Skeletal muscle tissue (tissue), 4 donors: ENCODE results near the gene RERE. TPM values are rescaled to one million over a fixed set of nuclear protein-coding genes. Genes with fewer than 3 reads are reported as not detected.

Experiments used
- H3K27ac ChIP-seq: one replicate; pipeline ENCODE4 v1.7.0; 2013; ENCODE audit warnings: mild to moderate bottlenecking, low read depth, low read length, inconsistent platforms
- H3K27me3 ChIP-seq, 3 donors: one replicate each; pipeline ENCODE4 v1.7.0; 2013; ENCODE audit warnings: low read length in 3 of 3; ENCODE audit not compliant: control insufficient read depth in 3 of 3, insufficient read depth in 3 of 3
- H3K36me3 ChIP-seq, 3 donors: one replicate each; pipeline ENCODE4 v1.7.0; 2013; ENCODE audit warnings: low read length in 3 of 3; ENCODE audit not compliant: control insufficient read depth in 3 of 3, insufficient read depth in 3 of 3
- H3K4me1 ChIP-seq, 3 donors: one replicate each; pipeline ENCODE4 v1.7.0; 2013; ENCODE audit warnings: low read length in 3 of 3, mild to moderate bottlenecking in 3 of 3; ENCODE audit not compliant: control insufficient read depth in 3 of 3, insufficient read depth in 3 of 3
- H3K4me3 ChIP-seq, 3 donors: one replicate each; pipeline ENCODE4 v1.7.0; 2013; ENCODE audit warnings: low read length in 3 of 3
- H3K9ac ChIP-seq, 3 donors: one replicate each; pipeline ENCODE4 v1.7.0; 2013; ENCODE audit warnings: low read length in 3 of 3, mild to moderate bottlenecking in 3 of 3, moderate library complexity in 2 of 3, low read depth in 1 of 3
- H3K9me3 ChIP-seq, 3 donors: one replicate each; pipeline ENCODE4 v1.7.0; 2013; ENCODE audit warnings: low read length in 3 of 3; ENCODE audit not compliant: control insufficient read depth in 3 of 3
- total RNA-seq: library from RNA; depleted of rRNA; stranded (reverse); fragments of >200 nt; gene quantifications from one replicate; pipeline ENCODE4 v1.2.3, GENCODE V29; 2014
- donor health status: Osteomylitis.

RERE gene
- total RNA-seq, 1 donor from 2014 or later: 212 TPM

- no peak overlapping the region for H3K4me3 ChIP-seq
- no peaks in the 10 kb centered on the region for H3K27me3 ChIP-seq
- H3K9me3 ChIP-seq: no peaks in the 10 kb centered on the region
- no peak overlapping the region for H3K9ac ChIP-seq
- H3K27ac ChIP-seq: no peak overlapping the region
- peaks cover 0 to 10% (median 4%) of the 10 kb centered on the region in 3 donors for H3K4me1 ChIP-seq
- no peaks in the 10 kb centered on the region for H3K36me3 ChIP-seq
Measured at GRCh38 chr1:8809342-8809736, 8.1 kb downstream of the RERE start.

GRCh38 chr1:8807004-8807403 lies 10.4 kb downstream of the RERE start:
- peaks cover 0 to 6% (median 0%) of the 10 kb centered on the region in 3 donors for H3K4me1 ChIP-seq
- H3K9me3 ChIP-seq: no peaks in the 10 kb centered on the region
- no peak overlapping the region for H3K4me3 ChIP-seq
- H3K27me3 ChIP-seq: no peaks in the 10 kb centered on the region
- no peak overlapping the region for H3K9ac ChIP-seq
- H3K36me3 ChIP-seq: no peaks in the 10 kb centered on the region
- no peak overlapping the region for H3K27ac ChIP-seq

DNA sequence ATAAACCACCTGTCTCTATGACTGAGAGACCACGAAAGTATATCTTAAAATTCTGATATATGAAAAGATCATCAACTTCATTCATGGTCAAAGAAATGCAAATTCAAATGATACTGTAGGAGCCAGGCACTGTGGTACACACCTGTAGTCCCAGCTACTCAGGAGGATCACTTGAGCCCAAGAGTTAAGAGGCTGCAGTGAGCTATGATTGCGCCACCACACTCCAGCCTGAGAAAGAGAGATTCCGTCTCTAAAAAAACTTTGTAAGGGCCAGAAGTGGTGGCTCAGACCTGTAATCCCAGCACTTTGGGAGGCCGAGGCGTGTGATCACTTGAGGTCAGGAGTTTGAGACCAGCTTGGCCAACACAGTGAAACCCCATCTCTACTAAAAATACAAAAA lies 17.0 kb downstream of the RERE start:
- Histone ChIP-seq H3K9ac (no peak overlapping the region), H3K4me1 (no peaks in the 10 kb centered on the region), H3K27ac (no peak overlapping the region), H3K4me3 (no peak overlapping the region), H3K9me3 (no peaks in the 10 kb centered on the region), H3K36me3 (no peaks in the 10 kb centered on the region), H3K27me3 (no peaks in the 10 kb centered on the region)

DNA sequence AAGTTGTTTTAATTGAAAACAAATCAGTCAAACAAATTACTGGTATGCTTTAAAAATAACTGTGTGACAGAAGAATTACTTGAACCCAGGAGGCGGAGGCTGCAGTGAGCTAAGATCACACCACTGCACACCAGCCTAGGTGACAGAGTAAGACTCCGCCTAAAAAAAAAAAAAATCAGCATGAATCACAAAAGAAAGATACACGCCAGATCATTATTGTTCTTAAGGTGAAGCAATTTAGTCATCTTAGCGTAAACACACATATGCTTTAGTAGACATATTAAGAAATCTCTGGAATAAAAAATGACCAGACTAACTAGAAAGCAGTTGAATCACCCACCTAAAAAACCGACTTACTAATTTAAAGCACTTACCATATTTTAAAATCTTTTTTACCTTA lies 20.2 kb downstream of the RERE start:
- no peaks in the 10 kb centered on the region for H3K36me3 ChIP-seq
- no peak overlapping the region for H3K9ac ChIP-seq
- H3K27ac ChIP-seq: no peak overlapping the region
- no peaks in the 10 kb centered on the region for H3K9me3 ChIP-seq
- H3K27me3 ChIP-seq: no peaks in the 10 kb centered on the region
- H3K4me3 ChIP-seq: no peak overlapping the region
- peaks cover 0 to 5% (median 4%) of the 10 kb centered on the region in 3 donors for H3K4me1 ChIP-seq

- H3K36me3 ChIP-seq: no peaks in the 10 kb centered on the region
Measured at GRCh38 chr1:8796812-8797211, 20.6 kb downstream of the RERE start.

GRCh38 chr1:8794605-8795004 lies 22.8 kb downstream of the RERE start:
- H3K9ac ChIP-seq: no peak overlapping the region
- no peak overlapping the region for H3K4me3 ChIP-seq
- H3K9me3 ChIP-seq: no peaks in the 10 kb centered on the region

More at GRCh38 chr1:8796812-8797211, 20.6 kb downstream of the RERE start:
- Histone ChIP-seq H3K4me3 (no peak overlapping the region), H3K9me3 (no peaks in the 10 kb centered on the region), H3K27me3 (no peaks in the 10 kb centered on the region), H3K9ac (no peak overlapping the region), H3K27ac (no peak overlapping the region), H3K4me1 (peaks cover 0 to 6% (median 5%) of the 10 kb centered on the region in 3 donors)

DNA sequence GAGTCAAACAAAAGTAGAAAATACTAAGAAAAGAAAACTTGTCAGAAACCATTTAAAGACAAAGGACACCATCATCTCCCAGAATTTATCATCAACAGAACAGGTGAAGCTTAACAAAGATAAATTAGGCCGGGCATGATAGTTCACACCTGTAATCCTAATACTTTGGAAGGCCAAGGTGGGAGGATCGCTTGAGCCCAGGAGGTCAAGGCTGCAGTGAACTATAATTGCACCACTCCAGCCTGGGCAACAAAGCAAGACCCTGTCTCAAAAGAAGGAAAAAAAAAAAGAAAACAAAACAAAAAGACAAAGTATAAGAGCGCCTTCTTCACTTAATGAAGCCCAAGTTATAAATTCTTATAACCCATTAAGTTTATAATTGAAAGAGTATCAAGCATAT lies 25.6 kb downstream of the RERE start:
- Histone ChIP-seq H3K9me3 (no peaks in the 10 kb centered on the region), H3K27ac (no peak overlapping the region), H3K4me3 (no peak overlapping the region), H3K9ac (no peak overlapping the region), H3K36me3 (no peaks in the 10 kb centered on the region), H3K27me3 (no peaks in the 10 kb centered on the region), H3K4me1 (peaks cover 14 to 20% (median 14%) of the 10 kb centered on the region in 3 donors)

More at GRCh38 chr1:8794605-8795004, 22.8 kb downstream of the RERE start:
- peaks cover 11 to 16% (median 14%) of the 10 kb centered on the region in 3 donors for H3K4me1 ChIP-seq
- H3K27ac ChIP-seq: no peak overlapping the region
- no peaks in the 10 kb centered on the region for H3K36me3 ChIP-seq
- H3K27me3 ChIP-seq: no peaks in the 10 kb centered on the region

DNA sequence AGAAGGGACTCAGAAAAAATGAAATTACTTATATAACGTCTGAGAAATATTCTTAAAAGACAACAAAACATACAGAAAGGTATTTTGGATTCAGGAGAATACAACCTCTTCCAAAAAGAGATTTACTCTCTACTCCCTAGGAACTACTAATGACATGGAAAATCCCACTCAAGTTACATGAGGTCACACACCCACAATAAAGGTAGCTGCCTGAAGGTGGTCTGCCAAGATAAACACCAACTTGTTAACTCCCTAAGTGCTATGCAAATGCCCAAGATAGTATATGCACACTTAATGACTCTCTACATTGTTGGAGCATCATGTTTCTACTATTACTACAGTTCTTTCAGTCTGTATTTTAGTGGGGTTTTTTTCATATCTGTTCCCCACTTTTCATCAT lies 26.5 kb downstream of the RERE start:
- H3K9ac ChIP-seq: no peak overlapping the region
- H3K27me3 ChIP-seq: no peaks in the 10 kb centered on the region
- peaks cover 14 to 20% (median 14%) of the 10 kb centered on the region in 3 donors for H3K4me1 ChIP-seq
- H3K9me3 ChIP-seq: no peaks in the 10 kb centered on the region
- H3K4me3 ChIP-seq: no peak overlapping the region
- no peak overlapping the region for H3K27ac ChIP-seq
- H3K36me3 ChIP-seq: no peaks in the 10 kb centered on the region

DNA sequence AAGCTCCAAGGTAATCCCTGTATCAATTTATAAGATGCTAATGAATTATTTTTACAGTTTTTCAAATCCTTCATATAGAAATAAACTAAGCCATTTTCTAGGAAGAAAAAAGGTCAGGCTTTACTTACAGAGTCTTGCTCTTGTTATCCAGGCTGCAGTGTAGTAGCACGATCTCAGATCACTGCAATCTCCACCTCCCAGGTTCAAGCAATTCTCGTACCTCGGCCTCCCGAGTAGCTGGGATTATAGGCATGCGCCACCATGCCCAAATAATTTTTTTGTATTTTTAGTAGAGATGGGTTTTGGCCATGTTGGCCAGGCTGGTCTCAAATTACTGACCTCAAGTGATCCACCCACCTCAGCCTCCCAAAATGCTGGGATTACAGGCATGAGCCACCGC lies 27.0 kb downstream of the RERE start:
- peaks cover 14 to 20% (median 14%) of the 10 kb centered on the region in 3 donors for H3K4me1 ChIP-seq
- H3K36me3 ChIP-seq: no peaks in the 10 kb centered on the region
- no peaks in the 10 kb centered on the region for H3K9me3 ChIP-seq
- H3K27ac ChIP-seq: no peak overlapping the region
- H3K4me3 ChIP-seq: no peak overlapping the region
- no peak overlapping the region for H3K9ac ChIP-seq
- H3K27me3 ChIP-seq: no peaks in the 10 kb centered on the region

DNA sequence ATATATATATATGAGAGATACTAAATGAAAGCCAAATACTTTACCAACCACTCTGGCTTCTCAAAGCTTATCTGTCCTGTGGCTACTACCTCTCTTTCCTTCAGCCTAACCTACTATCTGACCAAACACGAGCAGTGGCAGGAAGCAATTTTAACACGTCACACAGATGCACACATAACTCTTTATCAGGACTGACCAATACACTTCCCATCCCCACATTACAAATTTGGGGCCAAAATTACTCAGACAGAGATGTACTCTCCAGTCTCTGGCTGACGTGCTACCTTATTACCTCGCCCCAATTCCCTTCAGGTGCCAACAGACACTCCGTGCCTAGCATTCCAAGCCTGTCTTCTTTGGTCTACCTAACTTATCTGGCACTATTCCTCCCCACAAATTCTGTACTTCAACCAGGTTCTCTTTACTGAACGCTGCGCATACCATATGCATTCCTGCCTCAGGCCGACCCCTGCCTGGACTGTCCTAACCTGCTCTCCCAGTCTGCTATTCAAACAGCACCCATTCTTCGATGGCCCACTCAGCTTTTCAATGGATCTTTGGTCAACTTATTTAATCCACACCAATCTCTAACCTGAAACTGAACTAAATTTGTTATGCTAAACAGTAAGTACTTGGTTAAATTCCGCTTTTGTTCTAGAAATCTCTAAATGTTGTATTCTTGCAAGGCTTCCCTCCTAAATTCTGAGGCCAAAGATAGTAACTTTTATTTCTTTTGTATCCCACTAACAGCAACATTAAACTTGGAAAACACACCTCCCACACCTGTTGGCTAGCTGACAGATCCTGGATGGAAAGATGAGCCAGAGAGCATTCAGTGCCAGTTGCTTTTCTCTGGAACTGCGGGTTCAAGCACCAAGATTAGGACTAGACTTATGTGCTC lies 27.9 kb downstream of the RERE start:
- Histone ChIP-seq H3K27me3 (no peaks in the 10 kb centered on the region), H3K4me3 (no peak overlapping the region), H3K27ac (no peak overlapping the region), H3K36me3 (no peaks in the 10 kb centered on the region), H3K4me1 (peaks cover 14 to 20% (median 14%) of the 10 kb centered on the region in 3 donors), H3K9ac (no peak overlapping the region), H3K9me3 (no peaks in the 10 kb centered on the region)
